SK-N-MC (cell line): ENCODE results near the gene NR4A2.

ENCODE experiments used
- EZH2 ChIP-seq: fragments of 200-600 bp; sonication (generic); IDR thresholded peaks from one replicate; pipeline ENCODE4 v1.6.1; 2017; ENCODE audit warnings: antibody characterized with exemption
- FOXP2 ChIP-seq: optimal IDR thresholded peaks from 2 replicates; pipeline ENCODE3; 2011; ENCODE audit warnings: mild to moderate bottlenecking, moderate library complexity; ENCODE audit not compliant: insufficient read depth; ENCODE audit errors: extremely low read length, control extremely low read depth
- POLR2AphosphoS5 ChIP-seq: IDR thresholded peaks from 2 replicates; pipeline ENCODE4 v1.6.1; 2012; ENCODE audit warnings: mild to moderate bottlenecking, low read depth, low read length, borderline replicate concordance

- TF ChIP-seq POLR2AphosphoS5, result no peak
- no peak for TF ChIP-seq EZH2
- TF ChIP-seq FOXP2, result no peak
These were observed 32.2 kb downstream of the NR4A2 start for GRCh38 chr2:156300337-156300736.
